DND-41 (cell line): Measurements from ENCODE around the gene INPP5F.

Experiments used
- EZH2 ChIP-seq: IDR thresholded peaks from 3 replicates; pipeline ENCODE4 v1.6.1; 2012; ENCODE audit warnings: borderline replicate concordance, low read depth, mild to moderate bottlenecking, moderate library complexity, low read length, inconsistent platforms; ENCODE audit not compliant: severe bottlenecking
- TF ChIP-seq, protein P1 (sequence below): IDR thresholded peaks from 2 replicates; pipeline ENCODE4 v1.5.1; 2012; ENCODE audit warnings: borderline replicate concordance, low read length, moderate library complexity, mild to moderate bottlenecking; ENCODE audit not compliant: poor library complexity, severe bottlenecking; ENCODE audit errors: extremely low read depth

DNA sequence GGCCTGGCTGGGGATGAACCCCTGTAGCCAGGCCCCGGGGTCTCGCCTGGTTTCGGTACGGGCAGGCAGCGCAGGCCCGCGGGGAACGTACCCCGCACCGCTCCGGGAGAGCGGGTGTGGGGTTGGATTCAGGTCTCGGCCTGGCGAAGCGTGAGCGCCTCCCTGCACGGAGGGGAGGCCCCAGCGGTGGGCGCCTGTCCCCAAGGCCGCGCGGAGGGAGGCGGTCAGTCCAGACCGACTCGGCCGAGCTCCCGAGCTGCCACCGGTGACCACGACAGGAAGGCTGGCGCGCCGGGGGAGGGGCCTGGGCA, 378 bp upstream of the INPP5F start:
- TF ChIP-seq, protein P1, sequence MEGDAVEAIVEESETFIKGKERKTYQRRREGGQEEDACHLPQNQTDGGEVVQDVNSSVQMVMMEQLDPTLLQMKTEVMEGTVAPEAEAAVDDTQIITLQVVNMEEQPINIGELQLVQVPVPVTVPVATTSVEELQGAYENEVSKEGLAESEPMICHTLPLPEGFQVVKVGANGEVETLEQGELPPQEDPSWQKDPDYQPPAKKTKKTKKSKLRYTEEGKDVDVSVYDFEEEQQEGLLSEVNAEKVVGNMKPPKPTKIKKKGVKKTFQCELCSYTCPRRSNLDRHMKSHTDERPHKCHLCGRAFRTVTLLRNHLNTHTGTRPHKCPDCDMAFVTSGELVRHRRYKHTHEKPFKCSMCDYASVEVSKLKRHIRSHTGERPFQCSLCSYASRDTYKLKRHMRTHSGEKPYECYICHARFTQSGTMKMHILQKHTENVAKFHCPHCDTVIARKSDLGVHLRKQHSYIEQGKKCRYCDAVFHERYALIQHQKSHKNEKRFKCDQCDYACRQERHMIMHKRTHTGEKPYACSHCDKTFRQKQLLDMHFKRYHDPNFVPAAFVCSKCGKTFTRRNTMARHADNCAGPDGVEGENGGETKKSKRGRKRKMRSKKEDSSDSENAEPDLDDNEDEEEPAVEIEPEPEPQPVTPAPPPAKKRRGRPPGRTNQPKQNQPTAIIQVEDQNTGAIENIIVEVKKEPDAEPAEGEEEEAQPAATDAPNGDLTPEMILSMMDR, result no peak
- TF ChIP-seq EZH2, result no peak
